SK-N-SH (cell line): Measurements from ENCODE around the gene JADE2. TPM values are rescaled to one million over a fixed set of nuclear protein-coding genes. Genes with fewer than 3 reads are reported as not detected.

Source experiments
- CTCF ChIA-PET: fragments of 300-600, 350-600 bp; formaldehyde crosslinking; extraction: SDS; loops from one replicate; lab custom pipeline; 2021; lab: Yijun Ruan, JAX
- POLR2A ChIA-PET: fragments of 350-600 bp; sonication (Branson Sonifier 250); formaldehyde crosslinking; extraction: SDS; loops from one replicate; lab custom pipeline; 2020; ENCODE audit warnings: antibody characterized with exemption, inconsistent platforms; lab: Yijun Ruan, JAX
- DNase-seq: peaks from one replicate; pipeline ENCODE4 v3.0.0; 2012
- H2AFZ ChIP-seq: fragments of 200-600 bp; sonication (generic); 2 replicates; pipeline ENCODE4 v1.8.1; 2016; ENCODE audit warnings: antibody characterized with exemption, mild to moderate bottlenecking, low read depth
- H3F3A ChIP-seq: fragments of 200-600 bp; sonication (generic); replicated peaks from 2 replicates; pipeline ENCODE3; 2016; ENCODE audit warnings: antibody characterized with exemption, mild to moderate bottlenecking; ENCODE audit not compliant: insufficient read depth
- H3K27ac ChIP-seq, 2 experiments: fragments of 200-500 bp in 1 of 2; fragments of 200-600 bp in 1 of 2; sonication (Bioruptor generic) in 1 of 2; sonication (generic), shearing (Covaris generic) in 1 of 2; 2 replicates each; pipeline versions ENCODE4 v1.5.1 to v1.6.1; 2014 to 2016; ENCODE audit warnings: low read depth in 2 of 2, inconsistent platforms in 1 of 2, low read length in 1 of 2, mild to moderate bottlenecking in 1 of 2, mixed read lengths in 1 of 2
- H3K27me3 ChIP-seq: fragments of 200-600 bp; sonication (generic), shearing (Covaris generic); 2 replicates; pipeline ENCODE4 v1.6.1; 2016; ENCODE audit warnings: mixed run types; ENCODE audit not compliant: insufficient read depth
- H3K36me3 ChIP-seq, 2 experiments: fragments of 200-500 bp in 1 of 2; fragments of 200-600 bp in 1 of 2; sonication (Bioruptor generic) in 1 of 2; sonication (generic) in 1 of 2; replicated peaks in 1 of 2; 2 replicates each; pipeline versions ENCODE3 to v1.5.1; 2014 to 2016; ENCODE audit warnings: low read length in 1 of 2, mild to moderate bottlenecking in 1 of 2; ENCODE audit not compliant: insufficient read depth in 2 of 2, control insufficient read depth in 1 of 2
- H3K4me1 ChIP-seq, 2 experiments: fragments of 200-500 bp in 1 of 2; fragments of 200-600 bp in 1 of 2; sonication (Bioruptor generic) in 1 of 2; sonication (generic), shearing (Covaris generic) in 1 of 2; 2 replicates each; pipeline versions ENCODE4 v1.5.1 to v1.6.1; 2014 to 2016; ENCODE audit warnings: low read depth in 1 of 2, low read length in 1 of 2, mixed run types in 1 of 2; ENCODE audit not compliant: insufficient read depth in 2 of 2, control insufficient read depth in 1 of 2
- H3K4me2 ChIP-seq: fragments of 200-600 bp; sonication (generic), shearing (Covaris generic); 2 replicates; pipeline ENCODE4 v1.6.1; 2017; ENCODE audit warnings: mixed run types
- H3K4me3 ChIP-seq, 2 experiments: fragments of 200-500 bp in 1 of 2; fragments of 200-600 bp in 1 of 2; sonication (Bioruptor generic) in 1 of 2; sonication (generic), shearing (Covaris generic) in 1 of 2; 2 replicates each; pipeline versions ENCODE4 v1.5.1 to v1.8.1; 2014 to 2016; ENCODE audit warnings: low read depth in 2 of 2, inconsistent platforms in 1 of 2, low read length in 1 of 2, mild to moderate bottlenecking in 1 of 2, mixed read lengths in 1 of 2, moderate library complexity in 1 of 2
- H3K79me2 ChIP-seq: fragments of 200-600 bp; sonication (generic); 2 replicates; pipeline ENCODE4 v1.8.1; 2017; ENCODE audit warnings: mild to moderate bottlenecking; ENCODE audit not compliant: insufficient read depth
- H3K9ac ChIP-seq: fragments of 200-600 bp; sonication (generic); 2 replicates; pipeline ENCODE4 v1.6.1; 2017; ENCODE audit warnings: mixed run types
- H3K9me2 ChIP-seq: fragments of 200-600 bp; sonication (generic); 2 replicates; pipeline ENCODE4 v1.6.1; 2017; ENCODE audit warnings: mixed run types
- H3K9me3 ChIP-seq: fragments of 200-600 bp; sonication (generic); 2 replicates; pipeline ENCODE4 v1.6.1; 2017; ENCODE audit warnings: mixed run types, mild to moderate bottlenecking, moderate library complexity
- H4K20me1 ChIP-seq: fragments of 200-600 bp; sonication (generic); 2 replicates; pipeline ENCODE4 v1.6.1; 2017; ENCODE audit warnings: mild to moderate bottlenecking, mixed run types; ENCODE audit not compliant: insufficient read depth
- CHD2 ChIP-seq: fragments of 150-350 bp; IDR thresholded peaks from 2 replicates; pipeline ENCODE4 v1.6.1; 2018; ENCODE audit warnings: low read length; ENCODE audit not compliant: partially characterized antibody
- CTCF ChIP-seq: fragments of 200-600 bp; sonication (generic); IDR thresholded peaks from 2 replicates; pipeline ENCODE4 v1.6.1; 2017; ENCODE audit warnings: antibody characterized with exemption, mild to moderate bottlenecking, moderate library complexity
- ELF1 ChIP-seq: IDR thresholded peaks from 2 replicates; pipeline ENCODE4 v1.4.0; 2012
- EZH2phosphoT487 ChIP-seq: fragments of 200-600 bp; sonication (generic); IDR thresholded peaks from 2 replicates; pipeline ENCODE4 v1.6.1; 2017; ENCODE audit warnings: low read depth, mixed run types, mild to moderate bottlenecking, antibody characterized with exemption, moderate library complexity, borderline replicate concordance
- FOXM1 ChIP-seq: IDR thresholded peaks from 2 replicates; pipeline ENCODE4 v1.4.0; 2012; ENCODE audit warnings: low read depth, mild to moderate bottlenecking
- GABPA ChIP-seq: IDR thresholded peaks from 2 replicates; pipeline ENCODE4 v1.4.0; 2012; ENCODE audit warnings: low read depth, mild to moderate bottlenecking
- GATA2 ChIP-seq: sonication (generic); formaldehyde crosslinking; IDR thresholded peaks from 2 replicates; pipeline ENCODE4 v1.5.0; 2020; ENCODE audit warnings: mild to moderate bottlenecking, missing genetic modification reagents
- JUND ChIP-seq: IDR thresholded peaks from 2 replicates; pipeline ENCODE4 v1.4.0; 2012
- NRF1 ChIP-seq: IDR thresholded peaks from 2 replicates; pipeline ENCODE4 v1.6.1; 2012; ENCODE audit warnings: low read depth, mild to moderate bottlenecking, low read length
- PBX3 ChIP-seq: IDR thresholded peaks from 2 replicates; pipeline ENCODE4; 2012
- RAD21 ChIP-seq: IDR thresholded peaks from 2 replicates; pipeline ENCODE4 v1.6.1; 2012; ENCODE audit warnings: mild to moderate bottlenecking, low read length
- SIN3A ChIP-seq: IDR thresholded peaks from 2 replicates; pipeline ENCODE4 v1.6.1; 2012; ENCODE audit warnings: low read depth, mild to moderate bottlenecking, low read length, moderate library complexity, borderline replicate concordance
- USF2 ChIP-seq: fragments of 150-350 bp; IDR thresholded peaks from 2 replicates; pipeline ENCODE4 v1.6.1; 2017; ENCODE audit warnings: antibody characterized with exemption, low read length, low read depth, borderline replicate concordance
- WGBS: methylation state at CpG from one replicate; pipeline ENCODE4 v1.1.6; 2017; ENCODE audit warnings: low lambda C conversion rate; 5-methylcytosine and 5-hydroxymethylcytosine counted together
- polyA plus RNA-seq, 3 experiments: library from polyadenylated mRNA; depleted of rRNA; stranded (reverse); fragments of >200 nt; gene quantifications; 2 replicates each; pipeline ENCODE4 v1.2.3, GENCODE V29; 2012

The JADE2 gene
- polyA plus RNA-seq, 1 of the 3 experiments (the other 2 are of a cell fraction): 25.7 TPM

- Histone ChIP-seq H4K20me1 (no peaks in the 10 kb centered on the region), H3K9me3 (no peaks in the 10 kb centered on the region), H3K79me2 (peaks cover 20% of the 10 kb centered on the region), H3K27ac (no peak overlapping the region), H3K27me3 (no peaks in the 10 kb centered on the region), H3K36me3 (peaks cover 29 to 43% of the 10 kb centered on the region in 2 experiments), H3K4me1 (peaks cover 15 to 29% of the 10 kb centered on the region in 2 experiments; a peak in 3 of 4 replicates), H2AFZ (no peak overlapping the region), H3K9ac (no peak overlapping the region), H3F3A (peaks cover 5% of the 10 kb centered on the region), H3K9me2 (no peaks in the 10 kb centered on the region), H3K4me2 (no peak overlapping the region), H3K4me3 (no peak overlapping the region)
- DNase-seq: no peak
- WGBS: 98% methylated on average over 7 of the region's 7 CpGs
- TF ChIP-seq PBX3 (no peak), RAD21 (no peak), USF2 (no peak), GABPA (no peak), CTCF (no peak), NRF1 (no peak), JUND (no peak), EZH2phosphoT487 (no peak), GATA2 (CRISPR knock-in tag) (no peak), FOXM1 (no peak)
- CTCF ChIA-PET: interaction anchor here (0.7 to 2.7 kb wide), 4 partner anchors 15 to 72 kb away, joined by 3 to 11 read pairs (median 4); no protein-coding TSS in a partner anchor
- POLR2A ChIA-PET: no interaction called here
These were observed 37.8 kb downstream of the JADE2 start for GRCh38 chr5:134563221-134563620.

- Histone ChIP-seq H3K9me3 (no peaks in the 10 kb centered on the region), H3K79me2 (peaks cover 14% of the 10 kb centered on the region), H3K36me3 (peaks cover 29 to 43% of the 10 kb centered on the region in 2 experiments), H3K4me3 (no peak overlapping the region), H3F3A (peaks cover 12% of the 10 kb centered on the region), H3K9ac (no peak overlapping the region), H3K4me2 (no peak overlapping the region), H3K27me3 (no peaks in the 10 kb centered on the region), H2AFZ (no peak overlapping the region), H4K20me1 (no peaks in the 10 kb centered on the region), H3K9me2 (no peaks in the 10 kb centered on the region), H3K27ac (no peak overlapping the region), H3K4me1 (peaks cover 22 to 36% of the 10 kb centered on the region in 2 experiments; a peak in 3 of 4 replicates)
- WGBS: 65% methylated on average over 4 of the region's 5 CpGs
- ChIA-PET CTCF (interaction anchor here (5.1 kb wide), 1 partner anchor 13 kb away, joined by 31 read pairs; no protein-coding TSS in a partner anchor), POLR2A (no interaction called here)
- TF ChIP-seq FOXM1 (no peak), NRF1 (no peak), ELF1 (no peak), JUND (no peak), CHD2 (no peak), SIN3A (no peak), PBX3 (no peak)
- no peak for DNase-seq
These were observed 38.5 kb downstream of the JADE2 start for GRCh38 chr5:134563962-134564361.
